22Rv1 (cell line): ENCODE data around the gene C10orf143.

Experiments used
- ZFX ChIP-seq: fragments of 450-650 bp; IDR thresholded peaks from 2 replicates; pipeline ENCODE4 v1.6.1; 2017; ENCODE audit warnings: antibody characterized with exemption, borderline replicate concordance
- TF ChIP-seq, protein P1 (sequence below): fragments of 450-650 bp; IDR thresholded peaks from 2 replicates; pipeline ENCODE4 v1.5.1; 2017; ENCODE audit warnings: mild to moderate bottlenecking

DNA sequence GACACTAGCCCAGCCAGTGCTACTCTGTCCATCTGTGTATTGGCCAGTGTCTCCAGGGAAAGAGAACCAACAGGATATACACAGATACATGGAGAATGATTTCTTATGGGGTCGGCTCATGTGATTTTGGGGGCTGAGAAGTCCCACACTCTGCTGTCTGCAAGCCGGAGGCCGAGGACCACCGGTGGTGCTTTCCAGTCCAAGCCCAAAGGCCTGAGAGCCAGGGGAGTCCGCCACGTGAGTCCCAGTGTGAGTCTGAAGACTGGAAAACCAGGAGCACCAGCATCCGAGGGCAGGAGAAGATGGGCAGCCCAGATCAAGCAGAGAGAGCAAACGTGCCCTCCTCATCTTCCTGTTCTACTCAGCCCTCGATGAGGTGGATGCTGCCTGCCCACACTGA lies 71.5 kb downstream of the C10orf143 start:
- TF ChIP-seq, protein P1, sequence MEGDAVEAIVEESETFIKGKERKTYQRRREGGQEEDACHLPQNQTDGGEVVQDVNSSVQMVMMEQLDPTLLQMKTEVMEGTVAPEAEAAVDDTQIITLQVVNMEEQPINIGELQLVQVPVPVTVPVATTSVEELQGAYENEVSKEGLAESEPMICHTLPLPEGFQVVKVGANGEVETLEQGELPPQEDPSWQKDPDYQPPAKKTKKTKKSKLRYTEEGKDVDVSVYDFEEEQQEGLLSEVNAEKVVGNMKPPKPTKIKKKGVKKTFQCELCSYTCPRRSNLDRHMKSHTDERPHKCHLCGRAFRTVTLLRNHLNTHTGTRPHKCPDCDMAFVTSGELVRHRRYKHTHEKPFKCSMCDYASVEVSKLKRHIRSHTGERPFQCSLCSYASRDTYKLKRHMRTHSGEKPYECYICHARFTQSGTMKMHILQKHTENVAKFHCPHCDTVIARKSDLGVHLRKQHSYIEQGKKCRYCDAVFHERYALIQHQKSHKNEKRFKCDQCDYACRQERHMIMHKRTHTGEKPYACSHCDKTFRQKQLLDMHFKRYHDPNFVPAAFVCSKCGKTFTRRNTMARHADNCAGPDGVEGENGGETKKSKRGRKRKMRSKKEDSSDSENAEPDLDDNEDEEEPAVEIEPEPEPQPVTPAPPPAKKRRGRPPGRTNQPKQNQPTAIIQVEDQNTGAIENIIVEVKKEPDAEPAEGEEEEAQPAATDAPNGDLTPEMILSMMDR: no peak
- no peak for TF ChIP-seq ZFX
